Cardiac muscle cell (in vitro differentiated cells and primary cell): Measurements from ENCODE around the gene BOD1. TPM values are rescaled to one million over a fixed set of nuclear protein-coding genes. Genes with fewer than 3 reads are reported as not detected.

Experiments
- DNase-seq, 2 donors: peaks; one replicate each; pipeline versions ENCODE4 v3.0.0 to v3.0.0-alpha.2; 2010 to 2017; ENCODE audit warnings: low read depth in 1 of 2, low spot score in 1 of 2
- H3K27ac ChIP-seq: fragments of 200-600 bp; sonication (generic); 2 replicates; pipeline ENCODE4 v1.5.1; 2016
- H3K27me3 ChIP-seq: fragments of 200-600 bp; sonication (generic); 2 replicates; pipeline ENCODE4 v1.6.0; 2016; ENCODE audit warnings: control low read depth
- H3K36me3 ChIP-seq: fragments of 200-600 bp; sonication (generic); 2 replicates; pipeline ENCODE4 v1.5.1; 2016; ENCODE audit warnings: control low read depth
- H3K4me1 ChIP-seq: fragments of 200-600 bp; sonication (generic); 2 replicates; pipeline ENCODE4 v1.8.1; 2017; ENCODE audit warnings: low read depth, mild to moderate bottlenecking, mixed run types
- H3K4me3 ChIP-seq: fragments of 200-600 bp; sonication (generic); 2 replicates; pipeline ENCODE4 v1.5.1; 2016; ENCODE audit warnings: mild to moderate bottlenecking
- H3K9me3 ChIP-seq: fragments of 200-600 bp; sonication (generic); 2 replicates; pipeline ENCODE4 v1.5.1; 2017; ENCODE audit warnings: low read depth, mild to moderate bottlenecking, control low read depth
- CTCF ChIP-seq: IDR thresholded peaks from 2 replicates; pipeline ENCODE4 v1.5.1; 2012; ENCODE audit warnings: low read depth, mild to moderate bottlenecking, low read length
- polyA plus RNA-seq: library from polyadenylated mRNA; unstranded; fragments of >200 nt; fragmentation: Nextera tagmentation; extraction: Ambion mirVana; gene quantifications from 2 replicates; pipeline ENCODE4 v1.2.1, GENCODE V29; 2016
- total RNA-seq: library from RNA; depleted of rRNA; stranded (reverse); fragments of >200 nt; gene quantifications from 2 replicates; pipeline ENCODE4 v1.2.3, GENCODE V29; 2016

Gene BOD1
- total and polyA plus RNA-seq, 2 experiments from 2014 or later = 80.5 to 94.9 TPM

GRCh38 chr5:173629628-173630027 is 13.2 kb upstream of the BOD1 start:
- DNase-seq = no peak

GRCh38 chr5:173628501-173628900 is 12.1 kb upstream of the BOD1 start:
- Histone ChIP-seq H3K36me3 (no peaks in the 10 kb centered on the region), H3K27me3 (no peaks in the 10 kb centered on the region), H3K9me3 (no peaks in the 10 kb centered on the region), H3K4me3 (no peak overlapping the region), H3K27ac (no peak overlapping the region), H3K4me1 (peaks cover 14% of the 10 kb centered on the region)
- no peak for TF ChIP-seq CTCF
- DNase-seq = no peak

More at GRCh38 chr5:173629628-173630027, 13.2 kb upstream of the BOD1 start:
- Histone ChIP-seq H3K9me3 (no peaks in the 10 kb centered on the region), H3K36me3 (no peaks in the 10 kb centered on the region), H3K4me3 (no peak overlapping the region), H3K27ac (no peak overlapping the region), H3K4me1 (peaks cover 14% of the 10 kb centered on the region), H3K27me3 (no peaks in the 10 kb centered on the region)
- peak; percentile 42 for TF ChIP-seq CTCF

- no peak overlapping the region for H3K4me3 ChIP-seq
- no peak overlapping the region for H3K27ac ChIP-seq
- no peaks in the 10 kb centered on the region for H3K36me3 ChIP-seq
- no peak for DNase-seq
- no peaks in the 10 kb centered on the region for H3K9me3 ChIP-seq
- H3K4me1 ChIP-seq = peaks cover 14% of the 10 kb centered on the region
- no peak for TF ChIP-seq CTCF
- no peaks in the 10 kb centered on the region for H3K27me3 ChIP-seq
Observed at GRCh38 chr5:173627860-173628392, 11.5 kb upstream of the BOD1 start.

GRCh38 chr5:173627271-173627670 is 10.8 kb upstream of the BOD1 start:
- Histone ChIP-seq H3K4me3 (no peak overlapping the region), H3K27me3 (no peaks in the 10 kb centered on the region), H3K36me3 (no peaks in the 10 kb centered on the region), H3K27ac (no peak overlapping the region), H3K4me1 (peaks cover 14% of the 10 kb centered on the region), H3K9me3 (no peaks in the 10 kb centered on the region)
- no peak for TF ChIP-seq CTCF
- DNase-seq = no peak

- Histone ChIP-seq H3K9me3 (no peaks in the 10 kb centered on the region), H3K4me1 (peaks cover 14% of the 10 kb centered on the region), H3K27me3 (no peaks in the 10 kb centered on the region), H3K4me3 (no peak overlapping the region), H3K27ac (no peak overlapping the region), H3K36me3 (no peaks in the 10 kb centered on the region)
- DNase-seq = no peak
- no peak for TF ChIP-seq CTCF
Observed at GRCh38 chr5:173626505-173626820, 10.0 kb upstream of the BOD1 start.
